ENCODE data around the gene IRF6.

The IRF6 gene

DNA sequence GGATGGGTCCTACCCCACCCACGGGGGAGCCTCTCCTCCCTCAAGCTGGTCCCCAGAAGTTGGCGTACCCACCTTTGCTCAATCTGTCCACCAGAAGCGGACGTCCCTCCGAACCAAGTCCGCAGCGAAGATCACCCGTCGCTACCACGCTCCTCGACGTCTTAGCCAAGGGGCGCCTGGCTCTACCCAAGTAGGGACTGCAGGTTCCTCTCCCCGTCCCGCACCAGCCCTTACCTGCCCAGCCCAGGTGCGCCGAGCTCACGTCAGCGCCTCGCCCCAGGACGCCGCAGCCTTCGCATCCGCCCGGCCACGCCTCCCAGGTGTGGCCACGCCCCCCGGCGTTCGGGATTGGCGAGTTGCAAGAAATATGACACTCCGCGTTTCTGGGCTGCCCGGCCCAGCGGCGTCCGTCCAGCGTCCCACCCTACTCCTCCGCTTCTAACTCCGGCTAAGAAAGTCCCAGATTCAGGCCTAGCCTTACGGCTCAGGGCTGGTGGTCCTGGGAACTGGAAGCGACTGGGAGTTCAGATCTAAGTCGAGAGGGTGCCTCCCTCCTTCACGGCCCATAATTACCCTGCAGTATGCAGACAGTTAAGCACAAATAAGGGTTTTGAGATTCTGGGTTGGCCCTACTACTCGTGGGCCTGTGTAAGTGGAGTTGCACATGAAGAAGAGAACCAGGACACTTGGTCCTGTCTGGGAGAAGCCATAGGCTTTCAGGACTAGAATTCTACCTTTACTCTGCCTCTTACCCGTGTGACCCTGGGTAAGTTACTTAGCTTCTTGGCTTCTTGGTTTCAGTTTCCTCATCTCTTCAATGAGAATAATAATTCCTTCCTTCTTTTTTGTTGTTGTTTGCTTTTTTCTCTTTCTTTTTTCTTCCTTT is at the start of gene IRF6:
IRF6 (minus strand) TSS at position 268 of the 886 bp plus-strand sequence. CDS start 4,729 bp downstream, outside the sequence.
- TF ChIP-seq, protein P1, sequence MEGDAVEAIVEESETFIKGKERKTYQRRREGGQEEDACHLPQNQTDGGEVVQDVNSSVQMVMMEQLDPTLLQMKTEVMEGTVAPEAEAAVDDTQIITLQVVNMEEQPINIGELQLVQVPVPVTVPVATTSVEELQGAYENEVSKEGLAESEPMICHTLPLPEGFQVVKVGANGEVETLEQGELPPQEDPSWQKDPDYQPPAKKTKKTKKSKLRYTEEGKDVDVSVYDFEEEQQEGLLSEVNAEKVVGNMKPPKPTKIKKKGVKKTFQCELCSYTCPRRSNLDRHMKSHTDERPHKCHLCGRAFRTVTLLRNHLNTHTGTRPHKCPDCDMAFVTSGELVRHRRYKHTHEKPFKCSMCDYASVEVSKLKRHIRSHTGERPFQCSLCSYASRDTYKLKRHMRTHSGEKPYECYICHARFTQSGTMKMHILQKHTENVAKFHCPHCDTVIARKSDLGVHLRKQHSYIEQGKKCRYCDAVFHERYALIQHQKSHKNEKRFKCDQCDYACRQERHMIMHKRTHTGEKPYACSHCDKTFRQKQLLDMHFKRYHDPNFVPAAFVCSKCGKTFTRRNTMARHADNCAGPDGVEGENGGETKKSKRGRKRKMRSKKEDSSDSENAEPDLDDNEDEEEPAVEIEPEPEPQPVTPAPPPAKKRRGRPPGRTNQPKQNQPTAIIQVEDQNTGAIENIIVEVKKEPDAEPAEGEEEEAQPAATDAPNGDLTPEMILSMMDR (IDR thresholded peaks at IDR 0.05; ENCODE audit: low read depth, low read length, missing control alignments) = no peak
- DNase-seq (ENCODE audit: extremely low read depth, low read depth) = no peak
- H3K4me3 ChIP-seq (replicated peaks; ENCODE audit: low read depth, low read length) = peak within 1 kb of the TSS; percentile 34

DNA sequence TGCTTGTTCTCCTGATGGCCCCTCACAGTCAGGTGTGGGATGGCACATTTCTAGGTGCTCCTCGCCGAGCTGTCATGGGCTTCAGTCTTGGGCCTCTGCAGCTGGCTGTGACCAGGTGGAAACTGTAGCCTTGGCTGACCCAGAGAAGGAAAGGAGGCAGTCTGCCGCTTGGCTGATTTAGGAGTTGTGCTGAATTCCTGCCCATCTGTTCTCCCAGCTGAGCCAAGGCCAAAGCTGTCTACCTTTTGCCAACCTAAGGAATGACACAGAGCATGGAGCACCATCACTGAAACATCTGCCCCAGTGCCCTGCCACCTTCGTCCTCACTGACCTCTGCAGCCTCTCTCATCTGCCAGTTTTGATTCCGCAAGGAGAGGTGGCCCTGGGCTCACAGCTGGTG is 49.7 kb upstream of the IRF6 start:
- TF ChIP-seq, protein P1 (IDR thresholded peaks at IDR 0.05; ENCODE audit: low read depth, low read length, missing control alignments) = no peak
- no peak overlapping the region for H3K4me3 ChIP-seq (replicated peaks; ENCODE audit: low read depth, low read length)
- no peak for DNase-seq (ENCODE audit: extremely low read depth, low read depth)

DNA sequence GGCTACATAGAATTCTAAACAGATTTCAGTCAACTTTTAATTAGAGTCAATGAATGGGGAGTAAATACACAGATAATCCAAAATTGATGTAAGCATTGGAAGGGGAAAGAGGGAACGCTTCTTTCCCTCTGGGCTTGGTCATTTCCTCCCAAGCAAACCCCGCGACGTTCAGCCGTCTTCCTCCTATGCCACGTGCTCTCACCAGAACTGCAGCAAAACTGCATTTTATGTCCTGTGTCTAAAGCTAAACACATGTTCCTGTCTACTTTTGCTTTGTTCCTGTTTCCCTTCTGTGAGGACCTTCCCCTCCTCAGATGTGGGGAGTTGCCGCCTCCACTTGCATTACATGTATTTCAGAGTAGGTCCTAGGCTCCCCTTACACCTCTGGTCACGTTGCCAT is 49.1 kb upstream of the IRF6 start:
- TF ChIP-seq, protein P1 (IDR thresholded peaks at IDR 0.05; ENCODE audit: low read depth, low read length, missing control alignments) = no peak
- DNase-seq (ENCODE audit: extremely low read depth, low read depth) = no peak

DNA sequence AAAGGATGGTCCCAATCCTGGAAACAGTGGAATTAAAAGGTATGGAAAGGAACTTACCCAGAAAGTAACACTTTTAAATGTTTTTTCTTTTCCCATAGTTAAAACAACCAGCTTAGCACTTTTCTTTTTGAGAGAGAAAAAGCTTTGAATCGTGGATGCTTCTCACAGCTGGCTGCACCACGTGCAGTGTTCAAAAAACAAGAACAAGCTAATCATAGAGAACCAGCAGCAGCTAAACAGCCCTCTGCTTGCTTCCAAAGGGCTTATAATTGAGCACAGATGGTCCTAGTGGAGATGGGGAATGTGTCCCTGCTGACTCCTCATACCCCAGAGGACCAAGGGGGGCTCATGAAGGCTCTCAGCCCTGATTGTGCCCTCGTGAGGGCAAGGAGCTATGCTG is 48.3 kb upstream of the IRF6 start:
- TF ChIP-seq, protein P1 (IDR thresholded peaks at IDR 0.05; ENCODE audit: low read depth, low read length, missing control alignments) = no peak
- DNase-seq (ENCODE audit: extremely low read depth, low read depth) = no peak
- no peak overlapping the region for H3K4me3 ChIP-seq (replicated peaks; ENCODE audit: low read depth, low read length)

More for the DNA sequence above, 49.1 kb upstream of the IRF6 start:
- no peak overlapping the region for H3K4me3 ChIP-seq (replicated peaks; ENCODE audit: low read depth, low read length)

DNA sequence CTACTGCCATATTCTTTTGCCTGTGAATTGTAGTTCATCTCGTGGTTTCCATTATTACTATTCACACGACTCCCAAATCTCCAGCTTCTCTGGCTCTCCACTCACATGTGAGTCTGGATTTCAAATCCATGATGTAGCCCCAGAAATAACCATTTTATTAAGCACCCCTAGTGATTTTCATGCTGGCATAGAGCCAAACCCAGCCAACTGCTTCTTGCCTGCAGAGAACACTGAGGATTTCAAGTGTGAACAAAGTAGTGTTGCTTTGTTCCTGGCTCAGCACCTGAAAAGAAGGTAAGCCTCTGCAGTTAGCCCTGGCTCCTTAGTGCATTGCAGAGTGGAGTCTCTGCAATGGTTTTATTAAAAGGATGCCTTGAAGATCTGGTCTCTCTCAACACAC is 47.7 kb upstream of the IRF6 start:
- no peak for DNase-seq (ENCODE audit: extremely low read depth, low read depth)

DNA sequence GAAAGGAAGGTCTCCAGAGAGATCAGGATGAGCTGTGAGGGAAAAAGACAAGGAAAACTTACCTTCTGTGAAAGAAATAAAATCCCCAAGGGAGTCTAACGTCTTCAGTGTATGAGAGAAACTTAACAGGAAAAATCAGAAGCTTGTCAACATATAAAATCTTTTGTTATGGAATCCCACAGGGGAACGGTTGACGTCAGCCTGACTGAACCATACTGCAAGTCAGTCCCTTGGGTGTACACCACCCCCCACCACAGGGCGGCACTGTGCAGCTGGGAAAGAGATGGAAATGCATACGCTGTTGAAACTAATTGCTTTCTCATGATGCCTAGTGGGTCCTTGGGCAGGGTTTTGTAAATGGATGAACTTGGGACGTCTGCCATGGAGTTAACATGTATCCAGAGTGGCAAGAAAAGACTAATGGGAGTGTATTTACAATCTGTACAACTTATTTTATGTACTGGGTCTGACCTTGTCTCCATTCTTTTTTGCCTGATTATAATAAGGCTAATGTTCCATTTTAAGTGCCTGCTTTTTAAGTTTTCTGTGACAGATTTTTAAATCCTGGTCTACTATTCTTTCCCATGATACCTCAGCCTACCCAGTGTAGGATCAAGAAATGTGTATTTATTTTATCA is 44.5 kb upstream of the IRF6 start:
- DNase-seq (ENCODE audit: extremely low read depth, low read depth) = no peak

More for the DNA sequence above, 47.7 kb upstream of the IRF6 start:
- TF ChIP-seq, protein P1 (IDR thresholded peaks at IDR 0.05; ENCODE audit: low read depth, low read length, missing control alignments) = no peak
- H3K4me3 ChIP-seq (replicated peaks; ENCODE audit: low read depth, low read length) = no peak overlapping the region

More for the DNA sequence above, 44.5 kb upstream of the IRF6 start:
- no peak overlapping the region for H3K4me3 ChIP-seq (replicated peaks; ENCODE audit: low read depth, low read length)
- TF ChIP-seq, protein P1 (IDR thresholded peaks at IDR 0.05; ENCODE audit: low read depth, low read length, missing control alignments) = peak; percentile 90
